NCI-H2081 (cell line): Measurements from ENCODE around the gene ARR3.
"Not testable (repeated sequence)": the region's sequence is repeated elsewhere in the genome, so short reads cannot be mapped to it uniquely, and the experiment has no call there.

ENCODE experiments used
- DNase-seq, 2 experiments: peaks; one replicate each; lab custom pipeline; 2025; lab: John Stamatoyannopoulos, UW

The ARR3 gene

DNA sequence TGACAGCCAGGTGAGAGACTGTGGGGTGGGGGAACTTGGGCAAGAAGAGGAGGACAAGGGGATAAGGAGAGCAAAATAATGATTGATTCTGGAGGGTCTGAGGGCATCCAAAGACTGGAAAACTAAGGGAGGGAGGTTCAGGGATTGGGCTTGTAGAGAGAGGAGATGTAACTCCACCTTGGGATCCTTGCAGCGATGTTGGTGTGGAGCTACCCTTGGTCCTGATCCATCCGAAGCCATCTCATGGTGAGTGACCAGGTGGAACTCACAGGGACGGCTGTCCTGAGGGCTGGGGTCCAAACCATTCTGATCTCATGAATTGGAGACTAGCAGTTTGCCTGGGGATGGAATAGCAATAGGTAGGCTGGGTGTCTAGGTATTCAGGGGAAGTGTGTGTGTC lies 12.4 kb downstream of the ARR3 start:
- no peak for DNase-seq

DNA sequence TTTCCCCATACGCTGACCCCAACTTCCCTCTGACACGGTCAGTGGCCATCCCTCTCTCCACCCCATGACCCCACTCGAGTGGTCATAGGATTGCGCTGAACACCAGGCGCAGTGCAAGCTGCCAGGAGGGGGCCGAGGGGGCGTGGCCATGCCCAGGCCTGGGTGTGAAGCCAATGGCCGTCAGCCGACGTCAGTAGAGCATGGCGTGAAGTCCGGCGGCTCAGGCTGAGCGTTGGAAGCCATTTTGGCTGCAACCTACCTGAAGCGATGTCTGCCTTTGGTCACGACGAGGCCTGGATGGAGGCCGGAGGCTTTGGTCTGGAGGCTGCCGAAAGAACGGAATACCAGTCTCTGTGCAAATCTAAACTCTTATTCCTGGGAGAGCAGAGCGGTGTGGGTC lies 13.8 kb downstream of the ARR3 start, which contains the start of gene RAB41:
RAB41 (plus strand) TSS at position 222 of the 400 bp plus-strand sequence; CDS start at position 268, 46 bp downstream.
- DNase-seq = no peak

DNA sequence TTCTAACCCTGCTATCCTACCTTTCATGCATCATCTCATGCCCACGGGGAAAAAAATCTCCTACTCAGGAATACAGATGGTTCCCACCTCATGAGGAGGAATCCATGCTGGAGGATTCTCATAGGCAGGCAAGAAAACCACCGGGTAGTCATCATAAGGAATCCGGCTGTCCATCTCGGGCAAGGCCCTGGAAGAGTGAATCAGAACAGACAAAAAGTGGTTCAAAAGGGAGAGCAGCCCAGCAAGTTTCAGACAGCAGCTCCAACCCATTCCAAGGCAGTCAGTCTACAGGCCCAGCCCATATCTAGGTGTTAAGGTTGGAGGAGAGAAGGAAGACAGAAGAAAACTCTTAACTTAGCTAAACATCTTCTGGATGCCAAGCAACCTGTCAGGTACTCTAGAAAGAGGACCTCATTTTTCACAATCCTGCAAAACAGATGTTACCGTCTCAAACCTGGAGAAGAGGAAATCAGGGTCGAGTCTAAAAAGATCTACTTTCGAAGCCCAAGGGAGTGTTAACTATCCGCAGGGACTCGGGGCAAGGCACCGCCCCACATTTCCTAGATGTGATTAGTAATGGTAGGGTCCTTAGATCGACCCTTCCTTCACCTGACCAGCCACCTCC lies 21.1 kb downstream of the ARR3 start:
- DNase-seq = no peak

DNA sequence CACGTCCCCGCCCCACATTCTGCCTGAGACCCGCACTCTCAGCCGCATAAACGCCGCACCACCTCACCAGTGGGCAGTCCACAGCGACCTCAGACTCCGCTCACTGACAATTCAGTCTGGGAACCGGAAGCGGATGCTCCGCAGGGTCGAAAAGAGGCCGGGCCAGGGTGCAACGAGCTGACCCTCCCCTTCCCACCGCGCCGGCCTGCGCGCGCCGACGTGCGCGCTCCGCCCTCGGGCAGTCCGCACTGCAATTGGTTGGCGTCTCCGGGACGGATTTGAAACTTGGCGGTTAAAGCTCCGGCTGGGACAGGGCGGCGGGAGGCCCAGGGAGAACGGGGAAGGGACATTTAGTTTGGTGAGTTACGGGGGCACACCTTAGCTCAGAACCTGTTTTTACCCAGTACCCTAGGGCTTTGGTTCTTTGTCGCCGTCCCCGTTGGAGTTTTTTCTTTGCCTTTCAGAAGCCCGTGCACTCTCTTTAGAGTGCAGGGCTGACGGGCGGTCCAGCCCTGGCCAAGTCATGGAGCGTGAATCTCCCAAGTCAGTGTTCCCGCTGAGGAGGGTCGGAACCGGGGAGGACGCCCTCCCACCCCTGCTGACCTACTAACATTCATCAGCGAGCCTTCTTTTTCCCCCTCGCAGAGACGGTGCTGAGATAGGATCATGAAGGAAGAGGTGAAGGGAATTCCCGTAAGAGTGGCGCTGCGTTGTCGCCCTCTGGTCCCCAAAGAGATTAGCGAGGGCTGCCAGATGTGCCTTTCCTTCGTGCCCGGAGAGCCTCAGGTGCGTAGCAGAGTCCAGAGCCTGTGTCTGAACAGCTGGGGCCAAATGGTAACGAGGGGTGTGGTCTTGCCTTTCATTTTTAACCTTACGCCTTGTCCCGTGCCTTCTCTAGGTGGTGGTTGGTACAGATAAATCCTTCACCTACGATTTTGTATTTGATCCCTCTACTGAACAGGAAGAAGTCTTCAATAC lies 21.9 kb downstream of the ARR3 start, which contains the start of the genes KIF4A and PDZD11:
KIF4A (plus strand) TSS at position 312 of the 978 bp plus-strand sequence; CDS start at position 667, 355 bp downstream.
PDZD11 (minus strand) TSS at position 135 of the 978 bp plus-strand sequence. CDS start 586 bp downstream, outside the sequence.
- peak; percentile 78 to 87 for DNase-seq

DNA sequence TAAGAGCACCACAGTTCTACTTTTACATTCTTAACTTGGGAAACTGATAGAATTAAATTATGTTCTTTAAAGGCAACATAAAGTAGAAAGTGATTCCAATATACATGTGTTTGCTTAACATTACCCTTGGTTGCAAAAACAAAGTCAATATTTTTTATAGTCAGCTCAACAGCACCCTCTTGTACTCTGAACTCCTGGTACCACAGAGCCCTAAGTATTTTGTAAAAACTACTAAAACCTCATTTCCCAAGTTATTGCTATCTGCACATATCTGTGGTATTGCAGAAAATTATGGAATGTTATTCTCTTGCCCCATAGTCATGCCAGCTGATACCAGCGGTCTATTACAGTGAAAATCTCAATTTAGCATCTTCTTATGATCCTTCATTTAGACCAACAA lies 24.7 kb downstream of the ARR3 start:
- no peak for DNase-seq

DNA sequence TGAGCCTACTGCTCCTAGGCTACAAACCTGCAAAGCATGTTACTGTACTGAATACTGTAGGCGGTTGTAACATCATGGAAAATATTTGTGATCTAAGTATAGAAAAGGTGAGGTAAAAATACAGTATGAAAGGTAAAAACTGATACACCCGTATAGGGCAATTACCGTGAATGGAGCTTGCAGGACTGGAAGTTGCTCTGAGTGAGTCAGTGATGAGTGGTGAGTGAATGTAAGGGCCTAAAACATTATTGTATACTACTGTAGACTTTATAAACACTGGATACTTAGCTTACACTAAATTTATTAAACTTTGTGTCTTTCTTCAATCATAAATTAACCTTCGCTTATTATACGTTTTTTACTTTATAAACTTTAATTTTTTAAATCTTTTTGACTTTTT lies 25.5 kb downstream of the ARR3 start:
- no peak for DNase-seq

DNA sequence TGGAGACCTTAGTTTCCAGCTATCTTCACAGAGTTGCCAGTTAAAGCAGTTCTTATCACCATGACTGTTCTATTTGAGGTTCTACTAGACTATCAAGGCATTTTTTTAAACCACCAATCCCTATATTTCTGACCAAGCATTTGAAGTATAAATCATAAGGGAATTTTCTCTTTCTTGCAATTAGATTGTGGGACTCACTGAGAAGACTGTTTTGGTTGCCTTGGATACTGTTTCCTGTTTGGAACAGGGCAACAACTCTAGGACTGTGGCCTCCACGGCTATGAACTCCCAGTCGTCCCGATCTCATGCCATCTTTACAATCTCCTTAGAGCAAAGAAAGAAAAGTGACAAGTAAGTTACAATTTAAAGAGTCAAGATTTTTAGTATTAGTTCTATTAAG lies 33.6 kb downstream of the ARR3 start:
- DNase-seq = no peak

DNA sequence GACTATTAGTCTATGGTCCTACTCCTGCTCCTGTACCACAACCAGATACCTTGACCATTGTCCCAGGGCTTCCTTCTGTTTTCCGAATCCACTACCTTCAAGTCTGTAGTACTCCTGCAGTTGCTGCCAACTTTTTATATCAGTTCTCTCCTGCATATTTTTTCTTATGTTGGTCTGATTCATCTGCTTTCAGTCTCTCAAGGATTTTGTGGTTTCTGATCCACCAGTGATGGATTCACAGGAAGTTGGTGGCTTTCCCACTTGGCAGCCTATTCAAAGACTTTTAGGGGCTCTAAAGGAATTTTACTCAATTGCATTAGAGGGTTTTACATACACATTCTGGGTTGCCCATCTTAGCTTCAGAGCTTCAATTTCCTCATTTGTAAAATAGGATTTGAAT lies 45.4 kb downstream of the ARR3 start:
- no peak for DNase-seq

DNA sequence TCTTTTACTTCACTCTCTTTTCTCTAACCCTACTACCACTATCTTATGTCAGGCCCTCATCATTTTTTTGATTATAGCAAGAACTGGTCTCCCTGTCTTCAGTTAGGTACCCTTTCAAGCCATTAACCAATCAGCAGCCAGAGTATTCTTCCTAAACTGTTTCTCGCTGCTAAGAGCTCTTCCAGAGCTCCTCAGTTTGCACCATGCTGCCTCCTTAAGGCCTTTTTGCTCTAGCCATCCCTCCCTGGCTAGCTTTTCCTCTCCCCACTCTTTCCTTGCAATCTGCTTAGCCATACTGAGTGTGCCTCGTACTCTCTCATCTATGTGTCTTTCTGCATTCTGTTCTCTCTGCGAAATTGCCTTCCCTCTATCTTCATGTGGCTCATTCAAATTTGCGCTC lies 54.6 kb downstream of the ARR3 start:
- DNase-seq = no peak

DNA sequence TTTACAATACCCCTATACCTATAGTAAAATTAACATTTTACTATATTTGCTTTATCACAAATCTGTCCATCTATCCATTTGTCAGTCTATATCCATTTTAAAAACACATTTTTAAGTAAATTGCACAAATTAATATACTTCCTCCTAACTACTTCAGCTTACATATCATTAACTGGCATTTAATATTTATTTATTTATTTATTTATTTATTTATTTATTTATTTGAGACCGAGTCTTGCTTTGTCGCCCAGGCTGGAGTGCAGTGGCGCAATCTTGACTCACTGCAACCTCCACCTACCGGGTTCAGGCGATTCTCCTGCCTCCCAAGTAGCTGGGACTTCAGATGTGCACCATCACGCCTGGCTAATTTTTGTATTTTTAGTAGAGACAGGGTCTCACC lies 55.5 kb downstream of the ARR3 start:
- DNase-seq = not testable (repeated sequence)

DNA sequence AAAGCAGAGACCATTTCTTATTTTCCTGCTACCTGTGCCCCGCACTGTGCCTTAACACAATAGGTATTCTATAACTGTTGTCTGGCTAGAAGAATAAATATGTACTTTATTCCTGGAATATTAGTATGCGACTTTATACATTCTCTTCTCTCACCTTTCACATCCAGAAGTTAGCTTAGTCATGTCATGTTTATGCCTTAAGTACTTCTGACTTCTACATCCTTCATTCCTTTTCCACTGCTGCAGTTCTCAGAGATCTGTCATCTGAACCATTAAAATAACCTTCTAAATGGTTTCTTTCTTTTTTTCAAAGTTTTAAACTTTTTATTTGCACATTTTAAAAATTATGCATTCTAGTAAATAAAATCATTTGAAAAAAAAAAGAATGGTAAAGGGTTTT lies 56.2 kb downstream of the ARR3 start:
- no peak for DNase-seq

DNA sequence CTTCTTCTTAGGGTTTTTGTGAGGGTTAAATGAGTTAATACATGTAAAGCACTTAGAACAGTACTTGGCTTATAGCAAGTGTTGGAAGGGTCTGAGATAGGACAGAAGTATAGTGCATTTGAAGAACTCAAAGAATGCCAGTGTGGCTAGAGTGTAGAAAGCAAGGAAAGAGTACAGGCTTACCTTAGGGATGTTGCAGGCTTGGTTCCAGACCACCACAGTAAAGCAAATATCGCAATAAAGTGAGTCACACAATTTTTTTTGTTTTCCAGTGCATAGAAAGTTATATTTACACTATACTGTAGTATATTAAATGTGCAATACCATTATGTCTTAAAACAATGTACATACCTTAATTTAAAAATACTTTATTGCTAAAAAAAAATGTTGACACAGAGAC lies 63.0 kb downstream of the ARR3 start:
- DNase-seq = no peak
